WTC11 (cell line): Measurements from ENCODE around the gene SP4.

ENCODE experiments used
- AFF4 ChIP-seq: sonication (generic); formaldehyde crosslinking; IDR thresholded peaks from 2 replicates; pipeline ENCODE4 v1.8.1; 2023; ENCODE audit warnings: mild to moderate bottlenecking, missing genetic modification reagents, borderline replicate concordance
- CTCF ChIP-seq: fragments of 200-600 bp; IDR thresholded peaks from 2 replicates; pipeline ENCODE4 v1.8.0; 2022; ENCODE audit warnings: antibody characterized with exemption
- E2F4 ChIP-seq: sonication (generic); formaldehyde crosslinking; IDR thresholded peaks from 2 replicates; pipeline ENCODE4 v1.8.1; 2022; ENCODE audit warnings: low read depth, mild to moderate bottlenecking, moderate library complexity, missing genetic modification reagents, borderline replicate concordance
- ELF4 ChIP-seq: sonication (generic); formaldehyde crosslinking; IDR thresholded peaks from 2 replicates; pipeline ENCODE4 v1.8.1; 2022; ENCODE audit warnings: low read depth, mild to moderate bottlenecking, moderate library complexity, missing genetic modification reagents
- ERG ChIP-seq: fragments of 250-450 bp; sonication (Bioruptor Pico); IDR thresholded peaks from 2 replicates; pipeline ENCODE4 v1.8.0; 2021; ENCODE audit warnings: mild to moderate bottlenecking
- IRF1 ChIP-seq: sonication (generic); formaldehyde crosslinking; IDR thresholded peaks from 2 replicates; pipeline ENCODE4 v1.8.0; 2023; ENCODE audit warnings: missing genetic modification reagents
- NFATC4 ChIP-seq: fragments of 250-450 bp; sonication (Bioruptor Pico); IDR thresholded peaks from 2 replicates; pipeline ENCODE4 v1.9.0; 2021; ENCODE audit warnings: mild to moderate bottlenecking
- SMAD3 ChIP-seq: sonication (generic); formaldehyde crosslinking; IDR thresholded peaks from 2 replicates; pipeline ENCODE4 v1.8.0; 2022; ENCODE audit warnings: missing genetic modification reagents, mild to moderate bottlenecking, borderline replicate concordance
- SP1 ChIP-seq: sonication (generic); formaldehyde crosslinking; conservative IDR thresholded peaks from 2 replicates; pipeline ENCODE4 v1.8.1; 2022; ENCODE audit warnings: missing genetic modification reagents
- ZNF232 ChIP-seq: sonication (generic); formaldehyde crosslinking; IDR thresholded peaks from 2 replicates; pipeline ENCODE4 v1.8.0; 2022; ENCODE audit warnings: mild to moderate bottlenecking, missing genetic modification reagents

- no peak for TF ChIP-seq ELF4 (CRISPR knock-in tag)
- no peak for TF ChIP-seq E2F4
- no peak for TF ChIP-seq SP1 (CRISPR knock-in tag)
- TF ChIP-seq CTCF = no peak
- TF ChIP-seq ZNF232 (CRISPR knock-in tag) = no peak
- TF ChIP-seq AFF4 = no peak
- TF ChIP-seq SMAD3 (CRISPR knock-in tag) = no peak
- no peak for TF ChIP-seq ERG (CRISPR knock-in tag)
- TF ChIP-seq IRF1 (CRISPR knock-in tag) = no peak
- no peak for TF ChIP-seq NFATC4
Observed at GRCh38 chr7:21468969-21469368, 41.1 kb downstream of the SP4 start.
